Cardiac septum (tissue), 1 donor: ENCODE results near the gene PDE10A. TPM values are rescaled to one million over a fixed set of nuclear protein-coding genes. Genes with fewer than 3 reads are reported as not detected.

ENCODE experiments used
- DNase-seq: peaks from one replicate; pipeline ENCODE4 v3.0.0-alpha.2; 2020; ENCODE audit warnings: low spot score
- intact Hi-C: fragments of 100-400 bp; cut with DNase I; formaldehyde crosslinking; loops from one replicate; pipeline ENCODE4 v1.14.0; 2022
- total RNA-seq: library from RNA; stranded (reverse); fragmentation: NEBNext Ultra II Directional; extraction: Animal tissue kit (Norgen Biotek cat#: 25700); gene quantifications from one replicate; pipeline ENCODE4 v1.2.1, GENCODE V29; 2021
- donor health status: DM: no; HTN: no; CAD: no.

The PDE10A gene
- total RNA-seq, 1 donor from 2014 or later = 25.1 TPM

- no peak for DNase-seq
- intact Hi-C loops = no loop called here
These were observed 286.9 kb downstream of the PDE10A start for GRCh38 chr6:165376100-165376499.

GRCh38 chr6:165365371-165365770 is 297.7 kb downstream of the PDE10A start:
- DNase-seq = no peak
- intact Hi-C loops = no loop called here

- DNase-seq = no peak
- intact Hi-C loops = no loop called here
These were observed 317.3 kb downstream of the PDE10A start for GRCh38 chr6:165345700-165346099.

- DNase-seq = no peak
- intact Hi-C loops = no loop called here
These were observed 322.5 kb downstream of the PDE10A start for GRCh38 chr6:165340532-165340931.

- intact Hi-C loops = no loop called here
These were observed 337.4 kb downstream of the PDE10A start for GRCh38 chr6:165325609-165326008.

GRCh38 chr6:165321555-165322145 is 341.4 kb downstream of the PDE10A start:
- intact Hi-C loops = no loop called here
- DNase-seq = no peak

More at GRCh38 chr6:165325609-165326008, 337.4 kb downstream of the PDE10A start:
- DNase-seq = no peak

GRCh38 chr6:165321150-165321549 is 341.9 kb downstream of the PDE10A start:
- intact Hi-C loops = no loop called here

GRCh38 chr6:165317723-165318122 is 345.3 kb downstream of the PDE10A start:
- no peak for DNase-seq
- intact Hi-C loops = no loop called here

More at GRCh38 chr6:165321150-165321549, 341.9 kb downstream of the PDE10A start:
- DNase-seq = no peak

GRCh38 chr6:165308926-165309731 is 353.9 kb downstream of the PDE10A start, which contains the start of gene C6orf118:
C6orf118 (minus strand) TSS chr6:165309605; CDS start chr6:165309586, 19 bp downstream.
- DNase-seq = no peak
- intact Hi-C loops = no loop called here

GRCh38 chr6:165306955-165307354 is 356.1 kb downstream of the PDE10A start:
- no peak for DNase-seq
- intact Hi-C loops = no loop called here

GRCh38 chr6:165301372-165302246 is 361.4 kb downstream of the PDE10A start:
- no peak for DNase-seq
- intact Hi-C loops = no loop called here

- no peak for DNase-seq
- intact Hi-C loops = no loop called here
These were observed 362.6 kb downstream of the PDE10A start for GRCh38 chr6:165300422-165300936.

GRCh38 chr6:165298875-165299274 is 364.2 kb downstream of the PDE10A start:
- intact Hi-C loops = no loop called here
- DNase-seq = no peak

- intact Hi-C loops = no loop called here
- no peak for DNase-seq
These were observed 364.6 kb downstream of the PDE10A start for GRCh38 chr6:165298402-165298801.

- DNase-seq = no peak
- intact Hi-C loops = no loop called here
These were observed 370.4 kb downstream of the PDE10A start for GRCh38 chr6:165292657-165293056.
